HL-60 (cell line): ENCODE measurements around the gene VAT1.

Source experiments
- POLR2AphosphoS5 ChIP-seq: IDR thresholded peaks from 2 replicates; pipeline ENCODE4 v1.6.1; 2012; ENCODE audit warnings: low read depth
- SPI1 ChIP-seq: IDR thresholded peaks from 2 replicates; pipeline ENCODE4 v1.6.1; 2012; ENCODE audit warnings: low read depth, mild to moderate bottlenecking, borderline replicate concordance
- TF ChIP-seq, protein P1 (sequence below): IDR thresholded peaks from one replicate; pipeline ENCODE4 v1.5.1; 2011; ENCODE audit warnings: low read length, control low read depth, inconsistent platforms; ENCODE audit not compliant: insufficient read depth

DNA sequence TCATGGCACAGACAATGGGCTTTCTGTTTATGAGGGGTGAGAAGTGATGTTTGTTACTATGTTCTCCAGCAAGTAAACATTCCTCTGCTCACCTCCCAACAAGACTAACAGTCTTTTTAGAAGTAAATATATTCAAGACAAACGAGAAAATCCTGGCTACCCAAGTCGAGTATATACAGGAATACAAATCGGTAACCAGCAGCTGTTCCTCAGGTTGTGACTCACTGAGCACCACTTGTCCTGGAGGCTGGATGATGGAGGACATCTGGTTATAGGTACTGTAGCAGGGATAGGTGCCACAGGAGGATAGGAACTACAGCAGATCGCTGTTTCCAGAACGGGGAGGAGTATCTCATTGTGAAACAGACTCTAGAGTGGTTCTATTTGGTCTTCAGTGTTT is 29.3 kb downstream of the VAT1 start:
- TF ChIP-seq, protein P1, sequence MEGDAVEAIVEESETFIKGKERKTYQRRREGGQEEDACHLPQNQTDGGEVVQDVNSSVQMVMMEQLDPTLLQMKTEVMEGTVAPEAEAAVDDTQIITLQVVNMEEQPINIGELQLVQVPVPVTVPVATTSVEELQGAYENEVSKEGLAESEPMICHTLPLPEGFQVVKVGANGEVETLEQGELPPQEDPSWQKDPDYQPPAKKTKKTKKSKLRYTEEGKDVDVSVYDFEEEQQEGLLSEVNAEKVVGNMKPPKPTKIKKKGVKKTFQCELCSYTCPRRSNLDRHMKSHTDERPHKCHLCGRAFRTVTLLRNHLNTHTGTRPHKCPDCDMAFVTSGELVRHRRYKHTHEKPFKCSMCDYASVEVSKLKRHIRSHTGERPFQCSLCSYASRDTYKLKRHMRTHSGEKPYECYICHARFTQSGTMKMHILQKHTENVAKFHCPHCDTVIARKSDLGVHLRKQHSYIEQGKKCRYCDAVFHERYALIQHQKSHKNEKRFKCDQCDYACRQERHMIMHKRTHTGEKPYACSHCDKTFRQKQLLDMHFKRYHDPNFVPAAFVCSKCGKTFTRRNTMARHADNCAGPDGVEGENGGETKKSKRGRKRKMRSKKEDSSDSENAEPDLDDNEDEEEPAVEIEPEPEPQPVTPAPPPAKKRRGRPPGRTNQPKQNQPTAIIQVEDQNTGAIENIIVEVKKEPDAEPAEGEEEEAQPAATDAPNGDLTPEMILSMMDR = no peak
- no peak for TF ChIP-seq POLR2AphosphoS5
- no peak for TF ChIP-seq SPI1
